Measurements from ENCODE around the gene TACR2. TPM values are rescaled to one million over a fixed set of nuclear protein-coding genes. Genes with fewer than 3 reads are reported as not detected.

The TACR2 gene
- total RNA-seq, 2 donors from 2014 or later: not detected

- no peak overlapping the region for H3K27ac Mint-ChIP-seq
Measured at GRCh38 chr10:69445041-69445440, 28.3 kb upstream of the TACR2 start.

GRCh38 chr10:69443354-69443753, 26.6 kb upstream of the TACR2 start:
- Mint-ChIP-seq H3K4me3 (no peak overlapping the region), H3K9me3 (peaks cover 2% of the 10 kb centered on the region), H3K27ac (no peak overlapping the region), H3K36me3 (ENCODE audit: low read depth) (no peaks in the 10 kb centered on the region), H3K27me3 (ENCODE audit: insufficient read depth) (peaks cover 43% of the 10 kb centered on the region), H3K4me1 (peaks cover 12% of the 10 kb centered on the region)
- H3K27ac ChIP-seq (ENCODE audit: low read depth, low read length): no peak overlapping the region
- H3K27me3 ChIP-seq (ENCODE audit: control insufficient read depth, insufficient read depth, low read length, poor library complexity, severe bottlenecking): no peaks in the 10 kb centered on the region
- DNase-seq: no peak
- no peak for TF ChIP-seq CTCF (conservative IDR thresholded peaks at IDR 0.05)
- H3K9me3 ChIP-seq (ENCODE audit: control insufficient read depth, low read length): no peaks in the 10 kb centered on the region
- H3K4me1 ChIP-seq (ENCODE audit: control insufficient read depth, insufficient read depth, low read length): no peaks in the 10 kb centered on the region
- no peak overlapping the region for H3K9ac ChIP-seq (ENCODE audit: extremely low read depth, low read length, poor library complexity, severe bottlenecking)
- 100% methylated on average over 1 of the region's 1 CpG; no CpG with 5 or more reads in 1 of the 2 experiments for WGBS, 2 experiments (ENCODE audit: insufficient coverage in 1 of 2, insufficient read length in 1 of 2)
- no peaks in the 10 kb centered on the region for H3K36me3 ChIP-seq (ENCODE audit: control insufficient read depth, insufficient read depth, low read length)
- H3K4me3 ChIP-seq (ENCODE audit: low read length): no peak overlapping the region

More at GRCh38 chr10:69445041-69445440, 28.3 kb upstream of the TACR2 start:
- H3K9me3 Mint-ChIP-seq: peaks cover 2% of the 10 kb centered on the region
- no peak for TF ChIP-seq CTCF (conservative IDR thresholded peaks at IDR 0.05)
- no peaks in the 10 kb centered on the region for H3K36me3 Mint-ChIP-seq (ENCODE audit: low read depth)
- H3K4me1 Mint-ChIP-seq: peaks cover 11% of the 10 kb centered on the region
- 96 to 97% methylated on average over 4 of the region's 4 CpGs for WGBS, 2 experiments (ENCODE audit: insufficient coverage in 1 of 2, insufficient read length in 1 of 2)
- peaks cover 46% of the 10 kb centered on the region for H3K27me3 Mint-ChIP-seq (ENCODE audit: insufficient read depth)
- H3K4me3 Mint-ChIP-seq: no peak overlapping the region
- H3K4me1 ChIP-seq (ENCODE audit: control insufficient read depth, insufficient read depth, low read length): no peaks in the 10 kb centered on the region
- no peaks in the 10 kb centered on the region for H3K9me3 ChIP-seq (ENCODE audit: control insufficient read depth, low read length)
- no peak overlapping the region for H3K4me3 ChIP-seq (ENCODE audit: low read length)
- DNase-seq: no peak
- H3K36me3 ChIP-seq (ENCODE audit: control insufficient read depth, insufficient read depth, low read length): no peaks in the 10 kb centered on the region
- H3K27me3 ChIP-seq (ENCODE audit: control insufficient read depth, insufficient read depth, low read length, poor library complexity, severe bottlenecking): no peaks in the 10 kb centered on the region
- H3K27ac ChIP-seq (ENCODE audit: low read depth, low read length): no peak overlapping the region
- no peak overlapping the region for H3K9ac ChIP-seq (ENCODE audit: extremely low read depth, low read length, poor library complexity, severe bottlenecking)

- Mint-ChIP-seq H3K36me3 (ENCODE audit: low read depth) (no peaks in the 10 kb centered on the region), H3K9me3 (peaks cover 2% of the 10 kb centered on the region), H3K4me1 (peaks cover 6% of the 10 kb centered on the region), H3K27ac (no peak overlapping the region), H3K27me3 (ENCODE audit: insufficient read depth) (peaks cover 49% of the 10 kb centered on the region), H3K4me3 (no peak overlapping the region)
- no peaks in the 10 kb centered on the region for H3K27me3 ChIP-seq (ENCODE audit: control insufficient read depth, insufficient read depth, low read length, poor library complexity, severe bottlenecking)
- DNase-seq: no peak
- H3K27ac ChIP-seq (ENCODE audit: low read depth, low read length): no peak overlapping the region
- no peaks in the 10 kb centered on the region for H3K9me3 ChIP-seq (ENCODE audit: control insufficient read depth, low read length)
- H3K4me1 ChIP-seq (ENCODE audit: control insufficient read depth, insufficient read depth, low read length): no peaks in the 10 kb centered on the region
- H3K4me3 ChIP-seq (ENCODE audit: low read length): no peak overlapping the region
- H3K9ac ChIP-seq (ENCODE audit: extremely low read depth, low read length, poor library complexity, severe bottlenecking): no peak overlapping the region
- H3K36me3 ChIP-seq (ENCODE audit: control insufficient read depth, insufficient read depth, low read length): no peaks in the 10 kb centered on the region
- TF ChIP-seq CTCF (conservative IDR thresholded peaks at IDR 0.05): no peak
- 80 to 82% methylated on average over 1 to 5 of the region's 5 CpGs for WGBS, 2 experiments (ENCODE audit: insufficient coverage in 1 of 2, insufficient read length in 1 of 2)
Measured at GRCh38 chr10:69439813-69440506, 23.2 kb upstream of the TACR2 start.
